ENCODE results near the gene CRTC2.
"Not testable (repeated sequence)": the region's sequence is repeated elsewhere in the genome, so short reads cannot be mapped to it uniquely, and the experiment has no call there.

DNA sequence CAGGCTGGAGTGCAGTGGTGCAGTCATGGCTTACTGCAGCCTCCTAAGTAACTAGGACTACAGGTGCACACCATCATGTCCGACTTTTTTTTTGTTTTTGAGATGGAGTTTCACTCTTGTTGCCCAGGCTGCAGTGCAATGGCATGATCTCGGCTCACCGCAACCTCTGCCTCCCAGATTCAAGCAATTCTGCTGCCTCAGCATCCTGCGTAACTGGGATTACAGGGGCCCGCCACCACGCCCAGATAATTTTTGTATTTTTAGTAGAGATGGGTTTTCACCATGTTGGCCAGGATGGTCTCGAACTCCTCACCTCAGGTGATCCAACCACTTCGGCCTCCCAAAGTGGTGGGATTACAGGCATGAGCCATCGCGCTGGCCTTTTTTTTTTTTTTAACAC is 38.5 kb upstream of the CRTC2 start:
- TF ChIP-seq, protein P1, sequence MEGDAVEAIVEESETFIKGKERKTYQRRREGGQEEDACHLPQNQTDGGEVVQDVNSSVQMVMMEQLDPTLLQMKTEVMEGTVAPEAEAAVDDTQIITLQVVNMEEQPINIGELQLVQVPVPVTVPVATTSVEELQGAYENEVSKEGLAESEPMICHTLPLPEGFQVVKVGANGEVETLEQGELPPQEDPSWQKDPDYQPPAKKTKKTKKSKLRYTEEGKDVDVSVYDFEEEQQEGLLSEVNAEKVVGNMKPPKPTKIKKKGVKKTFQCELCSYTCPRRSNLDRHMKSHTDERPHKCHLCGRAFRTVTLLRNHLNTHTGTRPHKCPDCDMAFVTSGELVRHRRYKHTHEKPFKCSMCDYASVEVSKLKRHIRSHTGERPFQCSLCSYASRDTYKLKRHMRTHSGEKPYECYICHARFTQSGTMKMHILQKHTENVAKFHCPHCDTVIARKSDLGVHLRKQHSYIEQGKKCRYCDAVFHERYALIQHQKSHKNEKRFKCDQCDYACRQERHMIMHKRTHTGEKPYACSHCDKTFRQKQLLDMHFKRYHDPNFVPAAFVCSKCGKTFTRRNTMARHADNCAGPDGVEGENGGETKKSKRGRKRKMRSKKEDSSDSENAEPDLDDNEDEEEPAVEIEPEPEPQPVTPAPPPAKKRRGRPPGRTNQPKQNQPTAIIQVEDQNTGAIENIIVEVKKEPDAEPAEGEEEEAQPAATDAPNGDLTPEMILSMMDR (conservative IDR thresholded peaks at IDR 0.05 in 1 of 2, IDR thresholded peaks at IDR 0.05 in 1 of 2; ENCODE audit: low read depth in 1 of 2, low read length in 2 of 2) = not testable (repeated sequence)
- not testable (repeated sequence) for TF ChIP-seq EZH2 (IDR thresholded peaks at IDR 0.05; ENCODE audit: low read length, missing control alignments)

Data from fibroblast of lung (primary cell).